OCI-LY3 (cell line): ENCODE data around the gene SLC25A39.

Experiments used
- EZH2phosphoT487 ChIP-seq: fragments of 200-600 bp; shearing (Covaris generic); IDR thresholded peaks from 2 replicates; pipeline ENCODE4 v1.6.1; 2018; ENCODE audit warnings: antibody characterized with exemption, mixed run types, low read depth
- TF ChIP-seq, protein P1 (sequence below): fragments of 200-600, 300-600 bp; sonication (generic); IDR thresholded peaks from 2 replicates; pipeline ENCODE4 v1.5.1; 2014; ENCODE audit warnings: antibody characterized with exemption, low read length, low read depth

DNA sequence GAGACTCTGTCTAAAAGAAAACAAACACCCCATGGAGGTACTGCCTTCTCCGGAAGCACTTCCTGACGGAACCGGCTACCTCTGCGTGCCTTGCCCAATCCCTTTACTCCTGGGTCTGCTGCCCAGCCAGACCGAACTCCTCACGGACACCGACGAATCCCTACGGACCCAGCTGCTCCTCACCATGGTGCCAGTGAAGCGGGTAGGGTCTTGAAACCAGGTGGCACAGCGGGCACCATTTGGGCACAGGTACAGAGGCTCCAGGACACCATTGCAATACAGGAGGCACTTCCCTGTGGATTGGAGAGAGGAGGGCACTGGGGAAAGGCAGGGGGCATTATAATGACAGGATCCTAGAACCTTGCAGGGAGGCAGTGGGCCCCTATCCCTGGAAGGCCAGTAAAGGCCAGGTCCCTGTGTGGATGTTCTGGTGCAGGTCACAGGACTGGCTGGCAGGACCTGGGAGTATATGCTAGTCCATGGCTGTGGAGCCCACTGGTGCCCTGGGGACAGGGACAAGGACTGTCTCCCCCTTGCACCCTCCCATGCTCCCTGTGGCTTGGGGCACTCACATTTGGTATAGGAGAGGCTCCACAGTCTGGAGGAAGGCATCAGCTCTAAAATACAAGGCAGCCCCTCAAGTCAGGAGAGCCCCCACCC is 2.3 kb downstream of the SLC25A39 start:
- TF ChIP-seq, protein P1, sequence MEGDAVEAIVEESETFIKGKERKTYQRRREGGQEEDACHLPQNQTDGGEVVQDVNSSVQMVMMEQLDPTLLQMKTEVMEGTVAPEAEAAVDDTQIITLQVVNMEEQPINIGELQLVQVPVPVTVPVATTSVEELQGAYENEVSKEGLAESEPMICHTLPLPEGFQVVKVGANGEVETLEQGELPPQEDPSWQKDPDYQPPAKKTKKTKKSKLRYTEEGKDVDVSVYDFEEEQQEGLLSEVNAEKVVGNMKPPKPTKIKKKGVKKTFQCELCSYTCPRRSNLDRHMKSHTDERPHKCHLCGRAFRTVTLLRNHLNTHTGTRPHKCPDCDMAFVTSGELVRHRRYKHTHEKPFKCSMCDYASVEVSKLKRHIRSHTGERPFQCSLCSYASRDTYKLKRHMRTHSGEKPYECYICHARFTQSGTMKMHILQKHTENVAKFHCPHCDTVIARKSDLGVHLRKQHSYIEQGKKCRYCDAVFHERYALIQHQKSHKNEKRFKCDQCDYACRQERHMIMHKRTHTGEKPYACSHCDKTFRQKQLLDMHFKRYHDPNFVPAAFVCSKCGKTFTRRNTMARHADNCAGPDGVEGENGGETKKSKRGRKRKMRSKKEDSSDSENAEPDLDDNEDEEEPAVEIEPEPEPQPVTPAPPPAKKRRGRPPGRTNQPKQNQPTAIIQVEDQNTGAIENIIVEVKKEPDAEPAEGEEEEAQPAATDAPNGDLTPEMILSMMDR = no peak
- no peak for TF ChIP-seq EZH2phosphoT487
